Ectodermal cell (in vitro differentiated cells): ENCODE data around the gene NPM1. TPM values are rescaled to one million over a fixed set of nuclear protein-coding genes. Genes with fewer than 3 reads are reported as not detected.
"Not testable (repeated sequence)": the region's sequence is repeated elsewhere in the genome, so short reads cannot be mapped to it uniquely, and the experiment has no call there.

Source experiments
- H3K27ac ChIP-seq: 2 replicates; pipeline ENCODE4 v1.7.0; 2013; ENCODE audit warnings: mild to moderate bottlenecking, low read depth, low read length; ENCODE audit not compliant: insufficient read depth, poor library complexity, severe bottlenecking
- H3K27me3 ChIP-seq: 2 replicates; pipeline ENCODE4 v1.7.0; 2013; ENCODE audit warnings: mild to moderate bottlenecking, low read length; ENCODE audit not compliant: insufficient read depth, control insufficient read depth, poor library complexity, severe bottlenecking
- H3K36me3 ChIP-seq: one replicate; pipeline ENCODE4 v1.7.0; 2013; ENCODE audit warnings: low read length; ENCODE audit not compliant: control insufficient read depth, insufficient read depth
- H3K4me1 ChIP-seq: one replicate; pipeline ENCODE4 v1.7.0; 2013; ENCODE audit warnings: low read length; ENCODE audit not compliant: control insufficient read depth, insufficient read depth
- H3K4me3 ChIP-seq: 2 replicates; pipeline ENCODE4 v1.7.0; 2013; ENCODE audit warnings: low read depth, low read length, control low read depth; ENCODE audit not compliant: insufficient read depth
- H3K9me3 ChIP-seq: 2 replicates; pipeline ENCODE4 v1.7.0; 2013; ENCODE audit warnings: mild to moderate bottlenecking, low read length, moderate library complexity; ENCODE audit not compliant: control insufficient read depth
- WGBS, 2 experiments: methylation state at CpG; one replicate each; pipeline ENCODE4 v1.1.7; 2013; ENCODE audit warnings: missing lambda C conversion rate in 2 of 2; 5-methylcytosine and 5-hydroxymethylcytosine counted together
- polyA plus RNA-seq, 4 experiments: library from polyadenylated mRNA; stranded (reverse); fragments of 50-300 nt; gene quantifications; one replicate each; pipeline ENCODE4 v1.2.3, GENCODE V29; 2013

NPM1 gene
- 3,181 TPM for polyA plus RNA-seq (2013, experiment 1 of 4)
- 2,924 TPM for polyA plus RNA-seq (2013, experiment 2 of 4)
- 2,782 TPM for polyA plus RNA-seq (2013, experiment 3 of 4)
- polyA plus RNA-seq (2013, experiment 4 of 4), result 3,104 TPM

- 0 to 1% methylated on average over 56 of the region's 56 CpGs for WGBS, 2 experiments
- Histone ChIP-seq H3K9me3 (no peaks in the 10 kb centered on the region), H3K27me3 (no peaks in the 10 kb centered on the region), H3K4me1 (peaks cover 17% of the 10 kb centered on the region), H3K27ac (peak within 1 kb of the TSS; percentile 93), H3K36me3 (peaks cover 20% of the 10 kb centered on the region), H3K4me3 (peak within 1 kb of the TSS; percentile 83)
Measured at GRCh38 chr5:171387345-171387969, at the start of gene NPM1. Gene NPM1, plus strand, starts transcription at chr5:171387849. Its CDS starts 100 bp downstream, at chr5:171387949.

- H3K4me1 ChIP-seq, result no peaks in the 10 kb centered on the region
- H3K9me3 ChIP-seq, result no peaks in the 10 kb centered on the region
- H3K27me3 ChIP-seq, result peaks cover 33% of the 10 kb centered on the region
- H3K4me3 ChIP-seq, result no peak overlapping the region
- no peak overlapping the region for H3K27ac ChIP-seq
- H3K36me3 ChIP-seq, result no peaks in the 10 kb centered on the region
Measured at GRCh38 chr5:171340042-171340441, 47.6 kb upstream of the NPM1 start.

- H3K27ac ChIP-seq, result no peak overlapping the region
- no peaks in the 10 kb centered on the region for H3K4me1 ChIP-seq
- WGBS, 2 experiments, result 86 to 93% methylated on average over 6 of the region's 6 CpGs
- H3K36me3 ChIP-seq, result no peaks in the 10 kb centered on the region
- H3K9me3 ChIP-seq, result no peaks in the 10 kb centered on the region
- no peak overlapping the region for H3K4me3 ChIP-seq
- H3K27me3 ChIP-seq, result peaks cover 28% of the 10 kb centered on the region
Measured at GRCh38 chr5:171340491-171340890, 47.2 kb upstream of the NPM1 start.

- 64% methylated on average over 17 of the region's 17 CpGs for WGBS, 2 experiments
- Histone ChIP-seq H3K9me3 (no peaks in the 10 kb centered on the region), H3K36me3 (no peaks in the 10 kb centered on the region), H3K27me3 (peaks cover 8% of the 10 kb centered on the region), H3K4me3 (no peak overlapping the region), H3K4me1 (no peaks in the 10 kb centered on the region), H3K27ac (no peak overlapping the region)
Measured at GRCh38 chr5:171342362-171343111, 45.1 kb upstream of the NPM1 start.

GRCh38 chr5:171344936-171345608 lies 42.6 kb upstream of the NPM1 start:
- 95% methylated on average over 19 of the region's 19 CpGs for WGBS, 2 experiments
- Histone ChIP-seq H3K9me3 (no peaks in the 10 kb centered on the region), H3K4me1 (no peaks in the 10 kb centered on the region), H3K27me3 (no peaks in the 10 kb centered on the region), H3K4me3 (no peak overlapping the region), H3K27ac (no peak overlapping the region), H3K36me3 (no peaks in the 10 kb centered on the region)

GRCh38 chr5:171351536-171352073 lies 36.0 kb upstream of the NPM1 start:
- no peaks in the 10 kb centered on the region for H3K4me1 ChIP-seq
- no peaks in the 10 kb centered on the region for H3K27me3 ChIP-seq
- H3K36me3 ChIP-seq, result no peaks in the 10 kb centered on the region
- no peak overlapping the region for H3K4me3 ChIP-seq
- no peak overlapping the region for H3K27ac ChIP-seq
- 83 to 85% methylated on average over 7 of the region's 7 CpGs for WGBS, 2 experiments
- H3K9me3 ChIP-seq, result no peaks in the 10 kb centered on the region

GRCh38 chr5:171355302-171355724 lies 32.3 kb upstream of the NPM1 start:
- WGBS, 2 experiments, result 93 to 97% methylated on average over 5 of the region's 5 CpGs

GRCh38 chr5:171357843-171358242 lies 29.8 kb upstream of the NPM1 start:
- Histone ChIP-seq H3K4me1 (no peaks in the 10 kb centered on the region), H3K36me3 (no peaks in the 10 kb centered on the region), H3K4me3 (no peak overlapping the region), H3K27me3 (no peaks in the 10 kb centered on the region), H3K27ac (no peak overlapping the region), H3K9me3 (no peaks in the 10 kb centered on the region)
- 96 to 100% methylated on average over 2 of the region's 2 CpGs for WGBS, 2 experiments

More at GRCh38 chr5:171355302-171355724, 32.3 kb upstream of the NPM1 start:
- H3K9me3 ChIP-seq, result no peaks in the 10 kb centered on the region
- no peak overlapping the region for H3K27ac ChIP-seq
- H3K4me1 ChIP-seq, result no peaks in the 10 kb centered on the region
- no peaks in the 10 kb centered on the region for H3K27me3 ChIP-seq
- no peak overlapping the region for H3K4me3 ChIP-seq
- H3K36me3 ChIP-seq, result no peaks in the 10 kb centered on the region

- H3K27me3 ChIP-seq, H3K9me3 ChIP-seq, H3K4me3 ChIP-seq, H3K36me3 ChIP-seq, H3K27ac ChIP-seq, H3K4me1 ChIP-seq: not testable (repeated sequence)
- WGBS, 2 experiments, result 78 to 85% methylated on average over 7 of the region's 7 CpGs
Measured at GRCh38 chr5:171361151-171361550, 26.5 kb upstream of the NPM1 start.

- H3K27me3 ChIP-seq, H3K9me3 ChIP-seq, H3K4me3 ChIP-seq, H3K36me3 ChIP-seq, H3K27ac ChIP-seq, H3K4me1 ChIP-seq: not testable (repeated sequence)
- WGBS, 2 experiments, result 89 to 96% methylated on average over 2 to 3 of the region's 3 CpGs
Measured at GRCh38 chr5:171363249-171363648, 24.4 kb upstream of the NPM1 start.
